Measurements from ENCODE around the gene EYS.

Gene EYS

GRCh38 chr6:65707126-65707826 is at the start of gene EYS:
EYS (minus strand) TSS chr6:65707226; CDS start chr6:65495410, 211,816 bp downstream.
- Mint-ChIP-seq H3K4me1 (no peaks in the 10 kb centered on the region), H3K36me3 (no peaks in the 10 kb centered on the region), H3K27me3 (no peaks in the 10 kb centered on the region), H3K9me3 (peaks cover 3% of the 10 kb centered on the region), H3K27ac (no peak within 1 kb of the TSS), H3K4me3 (no peak within 1 kb of the TSS)
- CTCF ChIA-PET, result no interaction called here
- DNase-seq, result no peak

GRCh38 chr6:65746302-65746701 is 39.3 kb upstream of the EYS start:
- Mint-ChIP-seq H3K4me3 (no peak overlapping the region), H3K27me3 (no peaks in the 10 kb centered on the region), H3K4me1 (no peaks in the 10 kb centered on the region), H3K9me3 (peaks cover 15% of the 10 kb centered on the region), H3K27ac (no peak overlapping the region), H3K36me3 (no peaks in the 10 kb centered on the region)
- DNase-seq, result no peak
- CTCF ChIA-PET, result no interaction called here

- H3K27me3 Mint-ChIP-seq, result no peaks in the 10 kb centered on the region
- CTCF ChIA-PET, result no interaction called here
- no peaks in the 10 kb centered on the region for H3K4me1 Mint-ChIP-seq
- H3K27ac Mint-ChIP-seq, result no peak overlapping the region
- H3K9me3 Mint-ChIP-seq, result peaks cover 15% of the 10 kb centered on the region
- no peak overlapping the region for H3K4me3 Mint-ChIP-seq
- H3K36me3 Mint-ChIP-seq, result no peaks in the 10 kb centered on the region
- DNase-seq, result no peak
Measured at GRCh38 chr6:65745614-65746013, 38.6 kb upstream of the EYS start.

GRCh38 chr6:65728879-65729479 is 22.0 kb upstream of the EYS start:
- Mint-ChIP-seq H3K36me3 (no peaks in the 10 kb centered on the region), H3K9me3 (peaks cover 5% of the 10 kb centered on the region), H3K27ac (no peak overlapping the region), H3K27me3 (no peaks in the 10 kb centered on the region), H3K4me1 (no peaks in the 10 kb centered on the region), H3K4me3 (no peak overlapping the region)
- CTCF ChIA-PET, result no interaction called here
- no peak for DNase-seq

GRCh38 chr6:65719101-65719500 is 12.1 kb upstream of the EYS start:
- no peak overlapping the region for H3K27ac Mint-ChIP-seq
- no peaks in the 10 kb centered on the region for H3K4me1 Mint-ChIP-seq

GRCh38 chr6:65711531-65711930 is 4.5 kb upstream of the EYS start:
- Mint-ChIP-seq H3K4me3 (no peak overlapping the region), H3K27me3 (no peaks in the 10 kb centered on the region), H3K36me3 (no peaks in the 10 kb centered on the region), H3K27ac (no peak overlapping the region), H3K4me1 (no peaks in the 10 kb centered on the region), H3K9me3 (peaks cover 6% of the 10 kb centered on the region)
- CTCF ChIA-PET, result no interaction called here
- no peak for DNase-seq

More at GRCh38 chr6:65719101-65719500, 12.1 kb upstream of the EYS start:
- CTCF ChIA-PET, result no interaction called here
- Mint-ChIP-seq H3K36me3 (no peaks in the 10 kb centered on the region), H3K4me3 (no peak overlapping the region), H3K27me3 (no peaks in the 10 kb centered on the region), H3K9me3 (peaks cover 5% of the 10 kb centered on the region)
- no peak for DNase-seq

- no peaks in the 10 kb centered on the region for H3K27me3 Mint-ChIP-seq
- CTCF ChIA-PET, result no interaction called here
- peaks cover 3% of the 10 kb centered on the region for H3K9me3 Mint-ChIP-seq
- no peak overlapping the region for H3K4me3 Mint-ChIP-seq
- H3K27ac Mint-ChIP-seq, result no peak overlapping the region
- no peak for DNase-seq
- no peaks in the 10 kb centered on the region for H3K4me1 Mint-ChIP-seq
- H3K36me3 Mint-ChIP-seq, result no peaks in the 10 kb centered on the region
Measured at GRCh38 chr6:65709099-65709830, 2.2 kb upstream of the EYS start.

GRCh38 chr6:65708162-65708561 is 1.1 kb upstream of the EYS start:
- Mint-ChIP-seq H3K9me3 (peaks cover 3% of the 10 kb centered on the region), H3K36me3 (no peaks in the 10 kb centered on the region), H3K27ac (no peak overlapping the region), H3K4me1 (no peaks in the 10 kb centered on the region), H3K4me3 (no peak overlapping the region), H3K27me3 (no peaks in the 10 kb centered on the region)
- no peak for DNase-seq
- CTCF ChIA-PET, result no interaction called here

GRCh38 chr6:65706436-65706835 is 590 bp downstream of the EYS start:
- peaks cover 3% of the 10 kb centered on the region for H3K9me3 Mint-ChIP-seq
- no peak overlapping the region for H3K4me3 Mint-ChIP-seq
- no peaks in the 10 kb centered on the region for H3K4me1 Mint-ChIP-seq
- CTCF ChIA-PET, result no interaction called here
- no peak for DNase-seq
- no peaks in the 10 kb centered on the region for H3K36me3 Mint-ChIP-seq
- H3K27ac Mint-ChIP-seq, result no peak overlapping the region
- H3K27me3 Mint-ChIP-seq, result no peaks in the 10 kb centered on the region

- no peak for DNase-seq
Measured at GRCh38 chr6:65701325-65701724, 5.7 kb downstream of the EYS start.

GRCh38 chr6:65700561-65700960 is 6.5 kb downstream of the EYS start:
- H3K4me3 Mint-ChIP-seq, result no peak overlapping the region
- H3K27me3 Mint-ChIP-seq, result no peaks in the 10 kb centered on the region
- H3K9me3 Mint-ChIP-seq, result peaks cover 3% of the 10 kb centered on the region
- H3K4me1 Mint-ChIP-seq, result no peaks in the 10 kb centered on the region
- CTCF ChIA-PET, result no interaction called here
- no peak overlapping the region for H3K27ac Mint-ChIP-seq
- DNase-seq, result no peak
- no peaks in the 10 kb centered on the region for H3K36me3 Mint-ChIP-seq

More at GRCh38 chr6:65701325-65701724, 5.7 kb downstream of the EYS start:
- no peaks in the 10 kb centered on the region for H3K4me1 Mint-ChIP-seq
- no peaks in the 10 kb centered on the region for H3K36me3 Mint-ChIP-seq
- H3K4me3 Mint-ChIP-seq, result no peak overlapping the region
- CTCF ChIA-PET, result no interaction called here
- H3K27ac Mint-ChIP-seq, result no peak overlapping the region
- peaks cover 3% of the 10 kb centered on the region for H3K9me3 Mint-ChIP-seq
- H3K27me3 Mint-ChIP-seq, result no peaks in the 10 kb centered on the region

GRCh38 chr6:65692109-65692508 is 14.9 kb downstream of the EYS start:
- H3K4me1 Mint-ChIP-seq, result no peaks in the 10 kb centered on the region
- no peak overlapping the region for H3K27ac Mint-ChIP-seq
- H3K9me3 Mint-ChIP-seq, result peaks cover 14% of the 10 kb centered on the region
- CTCF ChIA-PET, result no interaction called here
- H3K27me3 Mint-ChIP-seq, result no peaks in the 10 kb centered on the region
- no peaks in the 10 kb centered on the region for H3K36me3 Mint-ChIP-seq
- no peak for DNase-seq
- no peak overlapping the region for H3K4me3 Mint-ChIP-seq

- Mint-ChIP-seq H3K9me3 (peaks cover 6% of the 10 kb centered on the region), H3K27me3 (no peaks in the 10 kb centered on the region), H3K4me3 (no peak overlapping the region), H3K4me1 (no peaks in the 10 kb centered on the region), H3K27ac (no peak overlapping the region), H3K36me3 (no peaks in the 10 kb centered on the region)
- no peak for DNase-seq
- CTCF ChIA-PET, result no interaction called here
Measured at GRCh38 chr6:65680232-65680631, 26.8 kb downstream of the EYS start.

GRCh38 chr6:65671922-65672321 is 35.1 kb downstream of the EYS start:
- H3K4me3 Mint-ChIP-seq, result no peak overlapping the region
- peaks cover 14% of the 10 kb centered on the region for H3K9me3 Mint-ChIP-seq
- no peaks in the 10 kb centered on the region for H3K27me3 Mint-ChIP-seq
- CTCF ChIA-PET, result no interaction called here
- H3K27ac Mint-ChIP-seq, result no peak overlapping the region
- no peaks in the 10 kb centered on the region for H3K36me3 Mint-ChIP-seq
- H3K4me1 Mint-ChIP-seq, result no peaks in the 10 kb centered on the region
- DNase-seq, result no peak

All from activated naive CD4-positive, alpha-beta T cell treated with anti-CD3 and anti-CD28 coated beads, Interleukin-2, amount 10 ng/mL, durations not matched to agents 7 days and 5 days (primary cell).